Transverse colon (tissue), 4 donors: Measurements from ENCODE around the gene RAB24. TPM values are rescaled to one million over a fixed set of nuclear protein-coding genes. Genes with fewer than 3 reads are reported as not detected.

Experiments used
- DNase-seq: peaks from one replicate; pipeline ENCODE4 v3.0.0-alpha.2; 2019
- H3K27ac ChIP-seq, 4 donors: fragments of 200-600 bp; sonication (generic); 2 replicates each; pipeline ENCODE4 v1.5.1; 2016 to 2018; ENCODE audit warnings: inconsistent platforms in 4 of 4
- H3K27me3 ChIP-seq: fragments of 200-600 bp; sonication (generic); 2 replicates; pipeline ENCODE4 v1.5.1; 2017; ENCODE audit warnings: inconsistent platforms
- H3K36me3 ChIP-seq, 4 donors: fragments of 200-600 bp; sonication (generic); 2 replicates each; pipeline ENCODE4 v1.5.1; 2017 to 2019; ENCODE audit warnings: inconsistent platforms in 4 of 4
- H3K4me1 ChIP-seq, 4 donors: fragments of 200-600 bp; sonication (generic); 2 replicates each; pipeline ENCODE4 v1.5.1; 2017 to 2020; ENCODE audit warnings: inconsistent platforms in 4 of 4
- H3K4me3 ChIP-seq, 4 donors: fragments of 200-600 bp; sonication (generic); 1 replicate in 1 of 4; 2 replicates in 3 of 4; pipeline versions ENCODE4 v1.5.1 to v1.6.1; 2017 to 2019; ENCODE audit warnings: inconsistent platforms in 4 of 4
- H3K9me3 ChIP-seq, 2 donors: fragments of 200-600 bp; sonication (generic); 2 replicates each; pipeline ENCODE4 v1.5.1; 2017 to 2019; ENCODE audit warnings: inconsistent platforms in 2 of 2
- CTCF ChIP-seq, 5 experiments: fragments of 200-600 bp in 3 of 5; fragments of 450-650 bp in 2 of 5; sonication (generic) in 3 of 5; IDR thresholded peaks; 1 replicate in 2 of 5; 2 replicates in 3 of 5; pipeline ENCODE4 v1.5.1; 2016 to 2017; ENCODE audit warnings: antibody characterized with exemption in 5 of 5, inconsistent platforms in 3 of 5, mild to moderate bottlenecking in 2 of 5, moderate library complexity in 1 of 5
- EP300 ChIP-seq: sonication (generic); formaldehyde crosslinking; IDR thresholded peaks from one replicate; pipeline ENCODE4 v1.6.1; 2017; ENCODE audit warnings: antibody characterized with exemption, low read depth
- POLR2A ChIP-seq: fragments of 450-650 bp; IDR thresholded peaks from one replicate; pipeline ENCODE4 v1.6.1; 2016; ENCODE audit warnings: antibody characterized with exemption, mild to moderate bottlenecking, moderate library complexity
- POLR2AphosphoS5 ChIP-seq, 3 donors: sonication (generic); formaldehyde crosslinking; IDR thresholded peaks; one replicate each; pipeline ENCODE4 v1.6.1; 2016; ENCODE audit warnings: antibody characterized with exemption in 3 of 3
- WGBS, 2 donors: methylation state at CpG; one replicate each; pipeline ENCODE4 v1.1.5; 2018; ENCODE audit warnings: low coverage in 1 of 2; 5-methylcytosine and 5-hydroxymethylcytosine counted together
- in situ Hi-C, 4 donors: fragments of 200-750 bp; cut with MboI; loops; one replicate each; pipeline versions ENCODE4 v1.15.0 to v1.15.1; 2017; ENCODE audit warnings: low sequenced_read_pairs in 3 of 4, low pct_ligation_motif_present in 1 of 4, low pct_unique_long_range_greater_than_20kb in 1 of 4
- intact Hi-C: fragments of 100-400 bp; cut with DNase I; formaldehyde crosslinking; loops from one replicate; pipeline ENCODE4 v1.15.1; 2023; ENCODE audit warnings: low total_unique reads
- total RNA-seq, 4 donors: library from RNA; depleted of rRNA; stranded (reverse); fragments of >200 nt; gene quantifications; one replicate each; pipeline ENCODE4 v1.1.0, GENCODE V29; 2016

The RAB24 gene
- total RNA-seq, 4 donors from 2014 or later, result 38.2 to 68.1 (median 51.8) TPM

- no peak overlapping the region for H3K4me3 ChIP-seq
- intact Hi-C loops, result no loop called here
- no peak overlapping the region for H3K27ac ChIP-seq
- TF ChIP-seq CTCF (IDR thresholded peaks at IDR 0.05) (no peak), EP300 (no peak), POLR2A (no peak), POLR2AphosphoS5 (IDR thresholded peaks at IDR 0.05) (no peak)
- in situ Hi-C loops, result no loop called here
- H3K36me3 ChIP-seq, result peaks cover 0 to 73% (median 25%) of the 10 kb centered on the region in 4 donors
- H3K9me3 ChIP-seq, result no peaks in the 10 kb centered on the region
- WGBS, 2 donors, result 41 to 72% methylated on average over 4 to 5 of the region's 5 CpGs
- DNase-seq, result no peak
- H3K4me1 ChIP-seq, result no peaks in the 10 kb centered on the region
- H3K27me3 ChIP-seq, result no peaks in the 10 kb centered on the region
These were observed 47.2 kb downstream of the RAB24 start for GRCh38 chr5:177256296-177256695.

DNA sequence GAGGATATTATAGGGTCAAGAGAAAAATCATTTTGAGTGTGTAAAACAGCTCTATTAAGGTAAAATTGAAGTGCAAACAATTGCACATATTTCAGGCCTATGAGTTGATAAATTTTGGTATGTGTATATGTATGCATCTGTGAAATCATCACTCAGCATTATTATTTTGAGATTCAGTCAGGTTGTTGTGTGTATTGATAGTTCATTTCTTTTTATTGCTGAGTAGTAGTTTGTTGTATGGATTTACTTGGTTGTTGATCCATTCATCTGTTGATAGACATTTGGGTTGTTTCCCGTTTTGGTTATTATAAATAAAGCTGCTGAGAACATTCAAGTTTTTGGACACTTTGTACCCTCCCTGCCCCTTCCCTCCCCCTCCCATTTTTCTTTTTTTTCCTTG is 50.3 kb downstream of the RAB24 start:
- intact Hi-C loops, result no loop called here
- H3K4me1 ChIP-seq, result no peaks in the 10 kb centered on the region

More for the DNA sequence above, 50.3 kb downstream of the RAB24 start:
- in situ Hi-C loops, result no loop called here
- Histone ChIP-seq H3K9me3 (no peaks in the 10 kb centered on the region), H3K4me3 (no peak overlapping the region), H3K36me3 (peaks cover 0 to 64% (median 28%) of the 10 kb centered on the region in 4 donors), H3K27ac (no peak overlapping the region), H3K27me3 (no peaks in the 10 kb centered on the region)
- no peak for TF ChIP-seq CTCF (IDR thresholded peaks at IDR 0.05)
- no peak for TF ChIP-seq POLR2A
- no peak for TF ChIP-seq POLR2AphosphoS5 (IDR thresholded peaks at IDR 0.05)
- no peak for TF ChIP-seq EP300
- WGBS, 2 donors, result 85 to 88% methylated on average over 1 of the region's 1 CpG
- DNase-seq, result no peak

Other genes starting within 250 kb of the RAB24 start
- gene FGFR4, start 216.8 kb downstream of the RAB24 start, total RNA-seq, result 10 to 100 TPM; 15.3 to 86.2 (median 22.2) TPM
- 10 to 100 TPM; 32.6 to 84.9 (median 60.7) TPM for gene NSD1, start 169.9 kb downstream of the RAB24 start, total RNA-seq
- gene PRELID1, start 80 bp upstream of the RAB24 start, total RNA-seq, result 100 to 1,000 TPM in 3 of 4 donors, 10 to 100 TPM in 1; 52.1 to 192 (median 142) TPM
- gene MXD3, start 8.2 kb upstream of the RAB24 start, total RNA-seq, result 100 to 1,000 TPM in 1 of 4 donors, 10 to 100 TPM in 3; 10.8 to 257 (median 21.7) TPM
- gene LMAN2, start 47.9 kb upstream of the RAB24 start, total RNA-seq, result 100 to 1,000 TPM; 236 to 322 (median 293) TPM
- 10 to 100 TPM; 16.5 to 49.6 (median 24.4) TPM for gene RGS14, start 54.2 kb upstream of the RAB24 start, total RNA-seq
- under 1 TPM in 1 of 4 donors, not detected in 3; 0.55 TPM for gene SLC34A1, start 80.7 kb upstream of the RAB24 start, total RNA-seq
- not detected for gene PFN3, start 96.9 kb upstream of the RAB24 start, total RNA-seq
- 10 to 100 TPM in 1 of 4 donors, 1 to 10 TPM in 3; 2.6 to 20.1 (median 5.6) TPM for gene F12, start 105.8 kb upstream of the RAB24 start, total RNA-seq
- gene GRK6, start 123.0 kb upstream of the RAB24 start, total RNA-seq, result 10 to 100 TPM; 21.5 to 40.5 (median 36.4) TPM
- gene PRR7, start 143.1 kb upstream of the RAB24 start, total RNA-seq, result 1 to 10 TPM in 3 of 4 donors, not detected in 1; 2.1 to 5.0 (median 2.5) TPM
- 100 to 1,000 TPM in 1 of 4 donors, 10 to 100 TPM in 3; 10.1 to 201 (median 17.4) TPM for gene DBN1, start 169.9 kb upstream of the RAB24 start, total RNA-seq
- 100 to 1,000 TPM in 1 of 4 donors, 10 to 100 TPM in 3; 52.6 to 256 (median 78.6) TPM for gene PDLIM7, start 193.9 kb upstream of the RAB24 start, total RNA-seq
- gene DOK3, start 206.1 kb upstream of the RAB24 start, total RNA-seq, result 10 to 100 TPM in 2 of 4 donors, 1 to 10 TPM in 1, under 1 TPM in 1; 0.60 to 17.2 (median 7.8) TPM
- gene DDX41, start 213.2 kb upstream of the RAB24 start, total RNA-seq, result 100 to 1,000 TPM in 2 of 4 donors, 10 to 100 TPM in 2; 96.5 to 170 (median 130) TPM